Measurements from ENCODE around the gene DCXR.

DNA sequence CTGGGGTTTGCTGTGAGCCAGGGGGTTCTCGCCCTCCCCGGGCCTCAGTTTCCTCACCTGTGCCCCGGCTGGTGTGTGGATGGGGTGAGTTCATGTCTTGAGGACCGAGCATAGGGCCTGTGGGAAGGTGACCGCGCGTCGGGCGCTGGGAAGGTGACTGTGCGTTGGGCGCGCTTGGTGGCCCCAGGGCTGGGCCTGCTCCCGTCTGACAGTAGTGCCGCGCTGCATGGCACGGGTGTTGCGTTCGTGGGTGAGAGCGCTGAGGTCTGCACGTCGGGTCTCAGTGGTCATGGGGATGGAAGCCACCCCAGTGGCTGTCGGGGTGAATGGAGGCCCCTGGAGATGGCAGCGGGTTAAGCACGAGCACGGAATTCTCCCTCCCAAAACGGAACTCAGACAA lies 50.9 kb downstream of the DCXR start:
- TF ChIP-seq GATA2 (IDR thresholded peaks at IDR 0.05; ENCODE audit: low read depth, low read length) (no peak), GATA3 (IDR thresholded peaks at IDR 0.05; ENCODE audit: low read depth, low read length) (no peak)
